Stomach smooth muscle (tissue), 2 donors: Measurements from ENCODE around the gene CDK5.

Source experiments
- H3K27ac ChIP-seq: one replicate; pipeline ENCODE4 v1.7.0; 2013; ENCODE audit warnings: mild to moderate bottlenecking, low read length, inconsistent platforms
- H3K27me3 ChIP-seq, 2 donors: one replicate each; pipeline ENCODE4 v1.7.0; 2013; ENCODE audit warnings: low read length in 2 of 2; ENCODE audit not compliant: insufficient read depth in 2 of 2, control insufficient read depth in 1 of 2
- H3K36me3 ChIP-seq, 2 donors: one replicate each; pipeline ENCODE4 v1.7.0; 2013; ENCODE audit warnings: low read length in 2 of 2; ENCODE audit not compliant: control insufficient read depth in 2 of 2, insufficient read depth in 2 of 2
- H3K4me1 ChIP-seq: one replicate; pipeline ENCODE4 v1.7.0; 2013; ENCODE audit warnings: low read length; ENCODE audit not compliant: control insufficient read depth, insufficient read depth
- H3K4me3 ChIP-seq, 2 donors: one replicate each; pipeline ENCODE4 v1.7.0; 2013; ENCODE audit warnings: low read length in 2 of 2
- H3K9ac ChIP-seq, 2 donors: one replicate each; pipeline ENCODE4 v1.7.0; 2013; ENCODE audit warnings: low read length in 2 of 2, mild to moderate bottlenecking in 1 of 2
- H3K9me3 ChIP-seq, 2 donors: one replicate each; pipeline ENCODE4 v1.7.0; 2013; ENCODE audit warnings: low read length in 2 of 2; ENCODE audit not compliant: control insufficient read depth in 2 of 2
- donor health status: healthy.
- donor health status: Pancreatic carcinoma.

The CDK5 gene

DNA sequence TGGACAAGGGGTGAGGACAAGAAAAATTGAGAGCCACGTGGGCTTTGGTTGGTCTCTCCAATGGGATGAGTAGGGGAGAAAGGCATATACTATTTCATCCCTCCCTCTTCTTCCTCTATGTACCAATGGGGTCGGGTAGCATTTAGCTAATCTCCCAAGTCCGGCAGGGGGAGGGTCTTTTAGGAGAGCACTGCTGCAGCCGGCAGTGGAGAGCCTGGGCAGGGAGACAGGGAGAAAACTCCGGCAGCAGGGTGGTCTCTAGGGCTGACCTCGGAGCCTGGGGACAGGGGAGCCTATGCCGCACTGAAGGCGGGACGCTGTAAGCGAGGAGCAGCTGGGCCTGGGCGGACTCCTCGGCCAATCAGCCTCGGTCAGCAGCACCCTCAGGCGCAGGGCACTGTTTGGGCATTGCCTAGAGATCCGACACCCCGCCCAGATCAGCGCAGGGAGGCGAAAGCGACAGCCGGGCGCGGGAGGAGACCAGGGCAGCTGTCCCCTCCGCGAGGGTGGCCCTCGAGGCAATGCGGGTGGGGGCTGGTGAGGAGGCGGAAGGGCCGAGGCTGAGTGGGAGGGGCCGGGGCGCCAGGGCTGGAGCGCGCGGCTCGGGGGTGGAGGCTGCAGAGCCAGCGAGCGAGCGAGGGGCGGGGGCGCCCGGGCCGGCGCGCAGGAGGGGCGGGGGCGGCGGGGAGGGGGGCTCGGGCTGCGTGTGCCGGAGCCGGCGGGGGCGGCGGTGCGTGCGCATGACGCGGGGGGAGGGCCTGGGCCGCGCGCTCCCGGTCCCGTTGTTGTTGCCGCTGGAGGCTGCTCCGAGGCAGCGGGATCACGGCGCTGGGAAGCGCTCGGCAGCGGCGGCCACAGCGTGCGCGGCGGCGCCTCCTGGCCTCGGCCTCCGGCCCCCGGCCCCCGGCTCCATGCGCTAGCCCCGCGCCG, 28.3 kb upstream of the CDK5 start, which contains the start of gene AGAP3:
Gene AGAP3, plus strand, starts transcription at position 785 of the 930 bp plus-strand sequence. CDS start 267 bp downstream, outside the sequence.
- H3K9ac ChIP-seq, result peak within 1 kb of the TSS; percentile 75 to 79
- H3K36me3 ChIP-seq, result no peaks in the 10 kb centered on the region
- H3K27ac ChIP-seq, result peak within 1 kb of the TSS; percentile 96
- H3K27me3 ChIP-seq, result no peaks in the 10 kb centered on the region
- peak within 1 kb of the TSS; percentile 80 to 89 for H3K4me3 ChIP-seq
- H3K9me3 ChIP-seq, result no peaks in the 10 kb centered on the region
- H3K4me1 ChIP-seq, result peaks cover 70% of the 10 kb centered on the region

DNA sequence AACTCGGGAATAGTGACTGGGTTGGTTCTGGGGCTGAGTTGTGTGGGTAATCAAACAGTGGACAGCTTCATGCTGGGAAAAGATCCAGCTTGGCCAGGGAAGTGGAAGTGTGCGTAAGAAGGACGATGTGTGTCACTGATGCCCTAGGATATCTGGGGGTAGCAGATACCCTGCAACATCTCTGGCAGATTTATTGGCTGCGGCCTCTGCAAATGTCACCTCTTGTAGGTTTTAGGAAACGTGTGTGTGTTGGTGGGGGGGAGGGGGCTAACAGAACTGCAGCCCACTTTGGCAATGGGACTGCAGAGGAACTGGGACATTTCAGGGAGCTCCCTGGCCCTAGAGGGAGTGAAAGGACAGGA, 27.6 kb upstream of the CDK5 start:
- H3K9ac ChIP-seq, result peak overlapping the region; percentile 51 to 60
- H3K27me3 ChIP-seq, result no peaks in the 10 kb centered on the region
- H3K36me3 ChIP-seq, result no peaks in the 10 kb centered on the region
- H3K27ac ChIP-seq, result peak overlapping the region; percentile 86
- peak overlapping the region in 1 of 2 donors; percentile 76 for H3K4me3 ChIP-seq
- no peaks in the 10 kb centered on the region for H3K9me3 ChIP-seq
- peaks cover 66% of the 10 kb centered on the region for H3K4me1 ChIP-seq

DNA sequence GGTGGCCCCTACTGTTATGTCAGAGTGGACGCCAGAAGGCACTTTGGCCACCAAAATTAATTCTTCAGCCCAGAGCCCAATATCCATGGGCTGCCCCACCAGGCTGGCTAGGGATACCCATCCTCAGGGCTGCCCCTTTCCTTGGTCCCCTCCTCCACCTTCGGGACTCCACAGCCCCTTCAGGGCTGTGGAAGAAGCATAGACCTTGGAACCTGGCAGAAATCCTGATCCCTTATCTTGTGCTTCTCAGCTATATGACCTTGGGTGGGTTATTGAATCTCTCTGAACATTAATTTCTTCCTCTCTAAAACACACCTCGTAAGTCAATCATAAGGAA, 26.1 kb upstream of the CDK5 start:
- Histone ChIP-seq H3K36me3 (no peaks in the 10 kb centered on the region), H3K9me3 (no peaks in the 10 kb centered on the region), H3K27me3 (no peaks in the 10 kb centered on the region), H3K4me3 (peak overlapping the region; percentile 72 to 87), H3K4me1 (peaks cover 63% of the 10 kb centered on the region), H3K27ac (peak overlapping the region; percentile 95), H3K9ac (peak overlapping the region in 1 of 2 donors; percentile 81)

DNA sequence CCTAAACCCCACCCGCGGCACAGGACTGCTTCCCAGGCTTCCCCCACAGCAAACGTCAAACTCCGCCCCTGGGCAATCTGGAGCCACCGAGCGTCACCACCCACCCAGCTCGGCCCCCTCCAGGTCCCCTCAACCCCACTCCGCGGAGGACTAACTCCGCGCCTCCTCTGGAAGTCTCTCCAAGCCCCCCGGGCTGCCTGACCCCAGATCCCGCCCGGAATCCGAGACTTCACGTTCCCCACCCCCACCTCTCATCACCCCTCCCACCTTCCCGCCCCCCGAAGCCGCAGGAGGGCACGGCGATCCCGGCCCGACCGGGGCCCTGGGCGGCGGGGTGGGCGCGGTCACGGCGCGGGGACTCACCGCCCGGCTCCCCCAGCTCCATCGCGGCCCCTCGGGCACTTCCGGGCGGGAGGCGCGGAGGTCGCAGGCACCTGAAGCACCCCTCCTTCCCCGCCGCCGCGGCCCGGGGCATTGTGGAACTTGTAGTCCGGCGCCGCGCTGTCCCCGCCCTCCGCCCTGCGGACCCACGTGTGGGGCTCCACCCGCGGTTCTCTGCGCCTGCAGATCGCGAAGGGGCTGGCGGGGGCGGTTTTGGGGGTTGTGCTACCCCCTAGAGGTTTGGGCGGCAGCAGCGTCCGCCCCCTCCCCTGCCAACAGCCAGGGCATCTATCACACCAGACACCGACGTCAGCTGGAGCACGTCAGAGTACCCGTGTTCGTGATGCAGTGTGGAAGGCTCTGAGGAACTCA, 25.6 kb upstream of the CDK5 start, which contains the start of gene TMUB1:
Gene TMUB1, minus strand, starts transcription at position 423 of the 753 bp plus-strand sequence. CDS start 930 bp downstream, outside the sequence.
- Histone ChIP-seq H3K36me3 (no peaks in the 10 kb centered on the region), H3K9ac (peak within 1 kb of the TSS; percentile 81), H3K4me1 (peaks cover 63% of the 10 kb centered on the region), H3K4me3 (peak within 1 kb of the TSS; percentile 72 to 87), H3K27me3 (no peaks in the 10 kb centered on the region), H3K9me3 (no peaks in the 10 kb centered on the region), H3K27ac (peak within 1 kb of the TSS; percentile 95)

DNA sequence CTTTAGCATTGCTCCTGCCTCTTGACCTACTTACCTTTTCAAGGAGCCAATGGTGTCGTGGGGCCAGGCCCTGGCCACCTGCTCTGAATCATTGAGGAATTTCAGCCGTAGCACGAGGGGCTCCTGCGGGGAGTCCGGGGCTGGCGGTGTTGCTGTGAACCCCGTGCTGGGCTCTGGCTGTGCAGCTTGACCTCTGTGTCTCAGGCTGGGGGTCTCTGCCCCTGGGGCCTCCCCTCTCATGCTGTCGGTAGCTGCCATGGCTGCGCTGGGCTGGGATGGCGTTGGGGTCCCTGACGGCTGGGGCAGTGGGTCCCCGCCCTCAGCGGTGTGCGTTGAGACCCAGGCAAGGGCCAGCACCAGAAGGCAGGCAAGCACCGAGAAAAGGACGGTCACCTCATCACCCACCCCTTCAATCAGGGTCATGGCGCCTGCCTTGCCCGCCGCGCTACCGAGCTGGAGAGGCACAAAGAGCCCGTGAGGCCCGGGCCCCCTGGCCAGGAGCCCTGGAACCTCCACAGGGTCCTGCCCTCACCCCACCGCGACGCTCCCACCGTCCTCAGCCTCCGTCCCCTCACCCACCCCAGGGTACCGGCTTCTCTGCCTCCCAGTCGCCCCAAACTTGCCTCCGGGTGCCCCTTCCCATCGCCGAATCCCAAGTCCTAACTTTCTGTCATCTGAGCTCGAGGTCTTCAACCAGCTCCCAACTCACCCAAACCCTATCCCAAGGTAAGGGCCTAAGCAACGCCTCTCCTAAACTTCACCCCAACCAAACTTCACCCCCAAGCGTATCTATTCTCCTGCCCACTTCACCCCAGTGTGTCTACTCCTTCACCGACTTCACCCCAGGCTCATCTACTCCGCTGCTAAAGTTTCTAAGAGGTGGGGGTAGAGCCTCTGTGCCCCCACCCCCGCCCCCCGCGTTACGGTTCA, 24.7 kb upstream of the CDK5 start:
- Histone ChIP-seq H3K27ac (peak overlapping the region; percentile 95), H3K27me3 (no peaks in the 10 kb centered on the region), H3K36me3 (no peaks in the 10 kb centered on the region), H3K4me1 (peaks cover 59% of the 10 kb centered on the region), H3K4me3 (peak overlapping the region; percentile 72 to 87), H3K9ac (peak overlapping the region; percentile 81), H3K9me3 (no peaks in the 10 kb centered on the region)

DNA sequence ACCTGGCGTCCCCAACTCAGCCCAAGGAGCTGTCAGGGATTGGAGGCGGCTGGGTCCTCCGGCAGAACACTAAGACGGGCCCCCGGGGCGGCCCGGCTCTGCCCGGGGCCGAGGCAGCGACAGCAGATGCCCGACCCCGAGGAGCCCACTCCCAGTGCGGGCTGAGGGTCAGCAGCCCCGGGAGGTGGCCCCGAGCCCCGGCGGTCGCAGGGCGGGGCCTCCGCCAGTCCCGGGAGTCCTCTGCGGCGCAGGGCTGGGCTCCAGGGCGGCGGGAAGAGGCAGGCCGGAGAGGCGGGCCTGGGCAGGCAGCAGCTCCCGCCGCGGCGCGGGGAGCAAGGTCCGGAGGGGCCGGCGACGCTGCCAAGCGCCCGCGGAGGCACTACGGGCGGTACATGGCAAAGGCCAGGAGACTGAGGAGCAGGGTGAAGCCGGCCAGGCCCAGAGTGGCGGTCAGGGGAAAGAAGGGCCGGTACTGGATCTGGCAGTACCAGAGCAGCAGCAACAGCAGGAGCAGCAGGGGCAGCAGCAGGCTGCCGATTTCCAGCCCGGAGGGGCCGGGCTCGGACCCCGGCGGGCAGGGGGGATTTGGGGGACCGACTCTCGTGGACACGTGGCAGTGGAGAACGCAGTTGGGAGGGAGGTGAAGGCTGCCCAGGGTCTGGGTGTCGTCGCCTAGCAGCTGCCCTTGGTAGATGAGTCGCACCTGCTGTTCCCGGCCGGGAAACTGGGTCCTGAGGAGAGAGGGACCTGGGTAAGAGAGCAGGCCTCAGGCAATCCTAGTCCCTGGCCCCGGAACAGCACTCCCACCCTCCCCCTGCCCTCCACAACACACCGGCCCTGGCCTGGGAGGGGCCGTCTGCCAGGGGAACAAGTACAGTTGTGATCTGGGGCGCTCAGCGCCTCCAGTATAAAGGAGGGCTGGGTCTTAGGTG, 23.7 kb upstream of the CDK5 start:
- H3K27ac ChIP-seq, result peak overlapping the region; percentile 95
- H3K27me3 ChIP-seq, result no peaks in the 10 kb centered on the region
- H3K9me3 ChIP-seq, result no peaks in the 10 kb centered on the region
- peak overlapping the region; percentile 59 to 87 for H3K4me3 ChIP-seq
- peaks cover 55% of the 10 kb centered on the region for H3K4me1 ChIP-seq
- peak overlapping the region; percentile 68 to 81 for H3K9ac ChIP-seq
- peaks cover 0 to 5% of the 10 kb centered on the region in 2 donors for H3K36me3 ChIP-seq

DNA sequence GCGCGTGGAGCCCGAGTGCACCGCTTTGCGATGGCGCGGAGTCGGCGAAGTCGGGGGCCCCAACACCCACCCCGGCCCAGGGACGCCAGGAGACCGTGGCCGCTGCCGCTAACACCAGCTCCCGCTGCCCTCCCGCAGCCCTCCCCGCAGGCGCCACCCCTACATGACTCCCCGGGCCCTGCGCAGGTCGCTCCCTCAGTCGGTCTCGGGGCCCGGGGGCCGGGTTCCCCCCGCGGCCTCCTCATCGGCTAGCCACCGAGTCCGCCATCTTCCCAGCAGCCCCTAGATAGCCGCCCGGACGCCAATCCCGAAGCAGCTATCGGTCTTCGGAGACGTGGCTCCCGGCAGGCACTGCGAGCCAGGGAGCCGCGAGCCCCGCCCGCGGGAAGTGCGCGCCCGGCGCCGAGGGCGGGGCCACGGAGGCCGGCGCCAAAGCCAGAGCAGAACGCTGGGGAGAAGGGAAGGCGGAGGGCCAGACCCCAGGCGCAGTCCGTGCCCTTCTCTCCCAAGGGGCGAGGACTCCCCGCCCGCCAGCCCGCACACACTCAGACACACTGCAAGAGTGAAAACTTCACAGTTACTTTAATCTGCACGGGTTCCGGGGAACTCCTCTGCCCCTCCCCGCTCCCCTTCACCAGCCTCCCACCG, 22.9 kb upstream of the CDK5 start, which contains the start of gene FASTK:
Gene FASTK, minus strand, starts transcription at position 288 of the 648 bp plus-strand sequence. Its CDS starts 43 bp downstream, at position 245.
- Histone ChIP-seq H3K27me3 (no peaks in the 10 kb centered on the region), H3K9me3 (no peaks in the 10 kb centered on the region), H3K4me3 (peak within 1 kb of the TSS; percentile 87 to 88), H3K27ac (peak within 1 kb of the TSS; percentile 95), H3K4me1 (peaks cover 51% of the 10 kb centered on the region), H3K9ac (peak within 1 kb of the TSS; percentile 82 to 91), H3K36me3 (peaks cover 0 to 10% of the 10 kb centered on the region in 2 donors)

DNA sequence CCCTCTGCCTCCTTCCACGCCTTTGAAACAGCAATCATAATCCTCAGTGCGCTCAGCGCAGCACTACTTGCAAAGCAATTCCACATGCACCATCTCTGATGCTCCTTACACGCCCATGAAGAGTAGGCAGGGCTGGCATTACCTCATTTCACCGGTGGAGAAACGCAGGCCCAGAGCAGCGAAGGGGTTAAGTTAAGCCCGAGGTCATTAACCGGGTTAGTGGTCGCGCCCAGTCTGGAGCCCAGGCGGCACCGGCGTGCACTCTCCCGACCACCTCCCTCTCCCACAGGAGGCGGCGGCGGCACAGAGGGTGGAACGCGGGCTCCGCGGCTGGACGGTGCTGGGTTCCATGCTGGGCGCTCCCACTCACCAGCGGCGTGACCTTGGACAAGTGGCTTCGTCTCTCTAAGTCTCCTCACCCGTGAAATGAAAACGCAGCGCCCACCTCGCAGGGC, 22.4 kb upstream of the CDK5 start:
- H3K9ac ChIP-seq, result peak overlapping the region; percentile 82 to 91
- peaks cover 3 to 14% of the 10 kb centered on the region in 2 donors for H3K36me3 ChIP-seq
- peak overlapping the region; percentile 87 to 88 for H3K4me3 ChIP-seq
- no peaks in the 10 kb centered on the region for H3K27me3 ChIP-seq
- H3K4me1 ChIP-seq, result peaks cover 47% of the 10 kb centered on the region
- no peaks in the 10 kb centered on the region for H3K9me3 ChIP-seq
- H3K27ac ChIP-seq, result peak overlapping the region; percentile 95
